GM19467 (cell line): ENCODE measurements around the gene CLMN.
A peak's percentile ranks its signal among the peaks of the same experiment; 100 is the strongest.

ENCODE experiments used
- ATAC-seq: cut with Tn5 transposase; IDR thresholded peaks from one replicate; pipeline ENCODE4 v1.9.1; 2021; ENCODE audit warnings: mild to moderate bottlenecking, moderate library complexity; ENCODE audit not compliant: unreplicated experiment

Gene CLMN

DNA sequence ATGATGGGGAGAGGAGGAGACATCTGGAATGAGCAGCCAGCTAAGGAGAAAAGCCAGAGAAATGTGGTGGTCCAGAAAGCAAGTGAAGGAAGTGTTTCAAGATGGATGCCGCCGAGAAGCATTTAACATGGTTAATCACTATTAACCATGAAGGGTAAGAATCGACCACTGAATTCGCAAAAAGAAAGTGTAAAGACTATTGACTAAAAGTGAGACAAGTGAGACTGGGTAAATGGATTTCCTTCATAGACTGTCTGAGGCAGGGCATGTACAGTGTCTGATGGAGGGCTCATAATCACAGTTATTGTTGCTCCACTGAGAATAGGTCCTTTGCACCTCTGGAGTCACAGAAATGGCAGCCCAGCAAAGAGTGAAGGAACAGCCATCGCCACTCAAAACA lies 25.3 kb upstream of the CLMN start:
- no peak for ATAC-seq

- ATAC-seq = no peak
These were observed 24.8 kb upstream of the CLMN start for GRCh38 chr14:95344536-95344935.

DNA sequence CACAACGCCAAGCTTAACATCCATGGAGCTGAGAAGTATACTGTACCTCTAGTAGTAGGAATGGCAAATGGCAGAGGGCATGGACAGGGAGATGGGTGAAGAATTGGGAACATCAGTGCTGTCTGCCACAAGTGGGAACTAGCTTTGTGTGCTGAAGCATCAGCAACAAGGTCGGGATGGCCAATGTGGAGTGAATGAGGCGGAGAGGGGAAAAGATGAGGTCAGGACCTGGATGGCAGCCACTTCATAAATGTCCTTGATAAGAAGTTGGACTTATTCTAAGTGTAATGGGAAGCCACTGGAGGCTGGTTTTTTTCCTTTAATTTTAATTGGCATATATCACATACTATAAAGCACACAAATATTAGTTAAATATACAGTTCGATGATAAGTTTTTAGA lies 21.9 kb upstream of the CLMN start:
- no peak for ATAC-seq

DNA sequence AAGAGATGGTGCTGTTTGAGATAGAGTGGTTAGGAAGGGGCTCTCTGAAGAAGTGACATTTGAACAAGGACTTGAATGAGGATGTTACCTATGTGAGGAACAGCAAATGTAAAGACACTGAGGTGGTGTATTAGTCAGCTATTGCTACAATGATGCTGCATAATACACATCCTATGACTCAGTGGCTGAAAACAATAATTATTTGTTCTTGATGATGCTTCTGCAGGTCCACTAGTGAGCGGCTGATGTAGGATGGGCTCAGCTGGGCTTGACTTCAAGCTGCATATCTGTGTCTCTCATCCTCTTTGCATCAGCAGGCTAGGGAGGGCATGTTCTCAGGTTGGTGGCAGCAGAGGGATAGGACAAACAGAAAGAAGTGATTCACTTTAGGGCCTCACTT lies 21.4 kb upstream of the CLMN start:
- ATAC-seq = no peak

DNA sequence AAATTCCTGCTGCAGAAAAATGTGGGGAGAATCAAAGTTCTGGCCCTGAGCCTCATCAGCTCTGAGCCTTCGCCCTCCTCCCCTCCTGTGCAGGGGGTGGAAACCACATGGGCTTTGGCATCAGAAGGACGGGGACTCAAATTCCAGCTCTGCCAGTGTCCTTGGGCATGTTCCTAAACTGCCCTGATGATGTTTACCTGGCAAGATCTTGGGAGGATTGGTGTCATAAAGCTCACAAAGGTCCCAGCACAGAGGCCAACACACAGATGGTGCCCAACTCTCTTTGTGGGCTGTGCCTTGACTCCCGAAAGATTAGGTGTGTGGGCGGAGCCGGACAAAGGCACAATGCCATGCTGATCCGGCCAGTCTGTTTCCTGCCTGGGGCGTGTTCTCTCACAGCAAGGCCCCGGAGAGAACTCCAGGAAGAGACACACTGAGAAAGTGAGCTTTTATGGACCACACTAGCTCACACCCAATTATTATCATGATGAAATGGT lies 20.5 kb upstream of the CLMN start:
- ATAC-seq = no peak

GRCh38 chr14:95339301-95339865 lies 19.7 kb upstream of the CLMN start:
- ATAC-seq = no peak

DNA sequence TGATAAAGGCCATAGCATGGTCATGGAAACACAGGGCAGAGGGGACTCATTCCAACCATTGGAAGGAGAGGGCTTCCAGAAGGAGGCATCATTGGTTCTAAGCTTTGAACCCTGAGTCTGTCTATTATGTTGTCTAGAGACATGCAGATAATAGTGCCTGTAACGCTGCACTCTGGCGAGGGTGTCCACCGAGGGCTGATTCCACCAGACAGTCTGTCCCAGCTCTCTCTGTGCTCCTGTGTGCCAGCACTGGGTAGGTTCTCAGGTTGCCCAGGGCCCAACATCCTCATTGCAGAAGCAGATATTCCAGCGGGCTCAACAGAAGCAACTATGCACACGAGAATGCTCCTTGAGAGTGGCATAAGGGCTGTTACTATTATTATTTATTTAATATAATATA lies 18.7 kb upstream of the CLMN start:
- no peak for ATAC-seq

GRCh38 chr14:95337041-95337595 lies 17.4 kb upstream of the CLMN start:
- no peak for ATAC-seq

DNA sequence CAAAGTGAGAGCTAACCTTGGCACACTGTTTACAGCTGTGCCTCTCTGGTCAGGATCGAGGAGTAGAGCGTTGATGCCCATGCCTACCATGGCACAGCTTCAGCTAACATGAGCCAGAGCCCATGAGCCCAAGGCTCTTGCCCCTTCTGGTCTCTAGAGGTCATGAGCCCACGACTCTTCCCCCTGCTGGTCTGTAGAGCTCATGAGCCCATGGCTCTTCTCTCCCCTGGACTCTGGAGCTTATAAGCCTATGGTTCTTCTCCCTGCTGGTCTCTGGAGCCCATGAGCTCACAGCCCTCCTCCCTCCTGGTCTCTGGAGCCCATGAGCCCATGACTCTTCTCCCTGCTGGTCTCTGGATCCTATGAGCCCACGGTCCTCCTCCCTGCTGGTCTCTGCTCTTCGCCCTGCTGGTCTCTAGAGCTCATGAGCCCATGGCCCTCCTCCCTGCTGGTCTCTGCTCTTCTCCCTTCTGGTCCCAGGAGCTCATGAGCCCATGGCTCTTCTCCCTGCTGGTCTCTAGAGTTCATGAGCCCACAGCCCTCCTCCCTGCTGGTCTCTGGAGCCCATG lies 16.6 kb upstream of the CLMN start:
- no peak for ATAC-seq

GRCh38 chr14:95335071-95335470 lies 15.4 kb upstream of the CLMN start:
- no peak for ATAC-seq

- no peak for ATAC-seq
These were observed 14.3 kb upstream of the CLMN start for GRCh38 chr14:95334044-95334443.

GRCh38 chr14:95332641-95333040 lies 12.9 kb upstream of the CLMN start:
- no peak for ATAC-seq

DNA sequence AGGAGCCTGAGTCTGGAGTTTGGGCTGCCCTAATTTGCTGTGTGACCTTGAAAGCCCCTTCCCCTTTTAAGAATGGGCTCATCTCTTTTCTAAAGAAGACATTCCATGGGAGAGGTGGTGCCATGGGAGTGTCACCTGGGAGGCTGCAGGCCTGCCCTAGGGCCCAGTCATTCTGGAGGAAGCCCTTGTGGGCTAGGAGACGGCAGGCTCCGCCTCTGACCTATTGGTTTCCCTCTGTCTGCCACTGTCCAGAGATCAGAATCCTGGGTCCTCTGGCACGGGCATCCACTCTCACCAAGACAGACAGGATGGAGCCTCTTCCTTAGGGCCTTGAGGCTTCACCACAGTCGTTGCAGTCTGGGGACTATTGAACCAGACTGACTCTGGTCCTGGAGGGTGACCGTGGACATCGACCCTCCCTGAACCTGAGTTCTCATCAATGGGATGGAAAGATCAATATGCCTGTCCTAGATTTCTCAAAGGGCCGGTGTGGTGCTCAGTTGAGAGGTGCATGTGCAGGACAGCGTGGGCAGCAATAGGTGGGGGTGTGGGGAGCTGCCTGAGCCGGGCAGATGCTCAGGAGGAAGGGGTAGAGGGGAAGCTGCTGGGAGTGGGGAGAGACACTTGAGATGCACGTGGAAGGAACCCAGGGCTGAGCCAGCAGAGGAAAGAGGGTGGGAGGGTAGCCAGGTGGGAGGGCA lies 12.2 kb upstream of the CLMN start:
- no peak for ATAC-seq

GRCh38 chr14:95330591-95331370 lies 11.1 kb upstream of the CLMN start:
- ATAC-seq = no peak

DNA sequence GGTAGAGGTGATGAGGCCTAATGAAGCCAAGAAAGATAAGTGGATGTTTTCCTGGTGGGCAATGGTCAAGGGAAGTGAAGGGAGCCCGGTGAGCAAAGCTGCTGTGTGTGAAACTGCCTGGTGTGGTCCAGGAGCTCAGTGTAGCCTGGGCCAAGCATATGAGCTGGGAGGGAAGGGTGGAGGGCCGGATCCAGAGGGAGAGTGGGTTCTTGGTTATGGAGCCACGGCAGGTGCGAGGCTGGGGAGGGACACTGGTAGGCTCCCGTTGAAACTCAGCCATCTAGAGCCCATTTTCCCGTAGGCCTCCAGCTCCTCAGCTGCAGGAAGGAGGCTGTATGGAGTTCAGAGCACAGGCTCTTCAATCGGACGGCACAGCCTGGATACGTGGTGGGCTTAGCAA lies 10.2 kb upstream of the CLMN start:
- no peak for ATAC-seq

- no peak for ATAC-seq
These were observed 9.2 kb upstream of the CLMN start for GRCh38 chr14:95328729-95329503.

GRCh38 chr14:95327558-95328374 lies 8.1 kb upstream of the CLMN start:
- peak; percentile 95 for ATAC-seq

DNA sequence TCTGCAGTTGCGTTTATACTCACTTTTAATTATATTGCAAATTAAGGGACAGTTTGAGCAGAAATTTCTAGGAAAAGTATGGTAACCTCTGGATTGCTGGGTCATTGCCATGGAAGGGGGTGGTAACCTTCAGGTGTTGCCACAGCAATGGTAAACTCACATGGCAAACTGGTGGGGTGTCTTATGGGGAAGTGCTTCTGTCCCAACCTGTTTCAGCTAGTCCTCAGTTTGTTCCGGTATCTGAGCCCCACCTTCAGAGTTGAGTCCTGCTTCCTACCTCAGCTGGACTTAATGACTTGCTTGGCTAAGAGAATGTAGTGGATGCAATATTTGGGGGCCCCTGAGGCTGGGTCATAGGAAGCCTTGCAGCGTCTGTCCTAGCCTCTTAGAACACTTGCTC lies 7.3 kb upstream of the CLMN start:
- ATAC-seq = peak; percentile 21

- ATAC-seq = no peak
These were observed 4.2 kb upstream of the CLMN start for GRCh38 chr14:95323917-95324316.

- no peak for ATAC-seq
These were observed 3.7 kb upstream of the CLMN start for GRCh38 chr14:95323361-95323760.
